SIG-M5 (cell line): ENCODE measurements around the gene ANKRD36C.
"Not testable (repeated sequence)": the region's sequence is repeated elsewhere in the genome, so short reads cannot be mapped to it uniquely, and the experiment has no call there.

Experiments used
- DNase-seq: peaks from one replicate; lab custom pipeline; 2025; lab: John Stamatoyannopoulos, UW

The ANKRD36C gene

DNA sequence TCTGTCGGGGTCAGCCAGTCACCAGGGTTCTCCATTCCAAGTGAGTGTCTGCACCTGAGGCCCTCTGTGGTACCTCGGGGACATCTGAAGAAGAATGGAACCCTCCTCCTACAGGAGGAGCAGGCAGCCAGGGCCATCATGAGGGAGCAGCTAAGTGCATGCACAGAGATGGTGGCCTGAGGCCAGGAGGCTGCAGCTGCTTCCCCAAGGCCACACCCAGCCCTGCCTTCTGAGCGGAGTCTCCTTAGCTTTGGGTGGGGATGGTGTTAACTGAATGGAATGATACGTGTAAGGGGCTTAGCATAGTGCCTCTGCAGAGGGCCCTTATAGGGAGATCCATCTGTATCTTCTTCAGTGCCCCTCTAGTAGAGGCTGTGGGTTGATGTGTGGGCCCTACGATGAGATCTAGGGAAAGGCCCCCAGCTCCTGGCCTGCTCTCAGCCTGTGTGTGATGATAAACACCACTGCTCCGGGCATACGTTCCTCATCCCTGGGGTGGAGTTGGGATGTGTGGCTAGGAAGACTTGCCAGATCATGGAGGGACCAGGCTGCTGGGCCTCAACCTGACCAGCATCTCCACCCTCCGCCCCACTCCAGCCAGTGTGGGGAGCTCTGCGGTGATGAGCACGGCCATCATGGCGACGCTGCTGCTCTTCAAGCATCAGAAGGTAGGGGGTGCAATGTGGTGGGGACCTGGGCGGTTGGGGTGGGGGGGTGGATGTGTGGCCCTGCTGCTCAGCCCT lies 192.3 kb downstream of the ANKRD36C start:
- not testable (repeated sequence) for DNase-seq

GRCh38 chr2:95796249-95797099 lies 195.2 kb downstream of the ANKRD36C start:
- DNase-seq, result not testable (repeated sequence)

DNA sequence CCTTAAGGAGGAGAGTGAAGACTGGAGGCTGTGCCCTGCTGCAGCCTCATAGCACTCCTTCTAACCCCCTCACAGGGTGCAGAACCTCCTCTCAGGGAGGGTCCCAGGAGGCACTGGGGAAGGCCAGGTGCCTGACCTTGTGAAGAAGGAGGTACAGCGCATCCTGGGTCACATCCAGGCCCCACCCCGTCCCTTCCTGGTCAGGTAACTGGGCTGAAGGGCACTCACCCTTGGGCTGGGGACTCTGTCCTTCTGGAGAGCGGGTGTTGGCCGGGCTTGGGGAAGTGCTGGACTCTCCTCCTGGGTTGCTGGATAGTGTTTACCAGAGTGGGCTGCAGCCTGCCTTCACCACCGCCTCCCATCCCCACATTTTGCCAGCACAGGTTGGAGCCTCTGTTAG lies 197.7 kb downstream of the ANKRD36C start:
- not testable (repeated sequence) for DNase-seq

DNA sequence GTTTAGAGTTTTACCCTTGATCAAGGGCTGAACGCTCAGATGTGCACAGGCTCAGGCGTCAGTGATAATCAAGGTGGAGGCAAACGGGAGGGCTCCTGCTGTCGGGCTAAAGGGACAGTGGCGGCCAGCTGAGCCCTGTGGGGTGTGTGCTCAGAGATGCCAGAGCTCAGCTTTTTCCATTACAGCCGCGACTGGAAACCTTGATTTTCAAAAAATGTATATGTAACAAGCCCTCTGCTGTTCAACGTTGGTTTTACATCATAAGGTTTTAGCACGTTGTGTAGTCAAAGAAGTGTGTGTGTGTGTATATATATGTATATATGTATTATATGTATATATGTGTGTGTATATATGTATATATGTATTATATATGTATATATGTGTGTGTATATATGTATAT lies 201.4 kb downstream of the ANKRD36C start:
- not testable (repeated sequence) for DNase-seq

DNA sequence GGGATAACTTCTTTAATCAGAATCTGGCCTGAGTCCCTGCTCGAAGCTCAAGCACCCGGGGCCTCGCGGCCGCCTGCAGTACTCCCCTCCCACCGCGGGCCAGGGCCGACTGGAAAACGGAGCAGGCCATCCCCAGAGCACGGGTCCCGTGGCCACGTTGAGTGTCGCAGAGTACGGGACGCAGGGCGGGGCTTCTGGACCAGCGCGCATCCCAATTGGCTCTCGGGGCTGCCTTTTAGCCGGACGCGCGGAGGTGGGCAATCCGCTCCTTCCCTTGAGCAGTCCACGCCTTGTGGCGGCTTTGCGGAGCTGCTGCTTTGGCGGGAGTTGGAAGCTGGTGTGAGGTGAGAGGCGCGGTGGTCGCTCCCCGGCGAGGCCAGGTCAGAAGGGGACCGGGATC lies 202.2 kb downstream of the ANKRD36C start:
- not testable (repeated sequence) for DNase-seq

DNA sequence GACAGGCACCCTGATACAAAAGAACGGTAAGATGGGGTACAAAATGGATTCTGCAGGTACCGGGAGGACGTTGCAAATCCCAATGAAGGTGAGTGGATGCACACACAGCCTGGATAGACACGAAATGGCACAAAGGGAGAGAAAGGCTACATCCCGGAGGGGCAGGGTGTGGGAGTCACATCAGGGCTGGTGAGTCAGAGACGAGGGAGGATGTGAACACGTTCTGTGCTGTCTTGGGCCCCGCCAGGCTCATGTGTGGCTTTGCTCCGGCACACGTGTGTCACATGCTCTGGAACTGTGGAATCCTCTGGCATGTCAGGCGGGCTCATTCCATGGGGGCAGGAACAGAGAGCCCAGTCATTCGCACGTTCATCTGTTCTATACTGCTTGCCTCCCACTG lies 203.0 kb downstream of the ANKRD36C start:
- not testable (repeated sequence) for DNase-seq
